ENCODE measurements around the gene RELL2.

DNA sequence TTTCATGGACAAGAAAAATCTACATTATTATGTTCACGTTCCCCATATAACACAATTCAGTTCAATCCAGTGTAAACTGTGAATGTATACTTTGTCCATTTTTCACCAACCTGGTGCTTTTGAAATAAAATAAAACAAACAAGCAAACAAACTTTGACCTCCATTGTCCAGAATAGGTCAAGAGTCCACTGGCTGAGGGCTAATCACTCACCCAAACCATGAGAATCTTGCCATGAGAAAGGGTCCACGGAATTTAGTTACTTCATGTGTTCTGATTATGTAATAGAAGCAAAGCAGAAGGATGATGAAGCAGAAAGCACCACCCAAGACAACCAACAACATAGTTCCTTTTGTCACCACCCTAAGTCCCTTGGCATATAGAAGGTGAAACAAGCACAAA lies 46.7 kb upstream of the RELL2 start:
- TF ChIP-seq POLR2AphosphoS5 (IDR thresholded peaks at IDR 0.05; ENCODE audit: low read depth, low read length) (no peak), SIN3A (IDR thresholded peaks at IDR 0.05; ENCODE audit: borderline replicate concordance, insufficient read depth, low read length) (no peak), TAF1 (IDR thresholded peaks at IDR 0.05; ENCODE audit: borderline replicate concordance, insufficient read depth, low read length) (no peak)
- TF ChIP-seq, protein P1, sequence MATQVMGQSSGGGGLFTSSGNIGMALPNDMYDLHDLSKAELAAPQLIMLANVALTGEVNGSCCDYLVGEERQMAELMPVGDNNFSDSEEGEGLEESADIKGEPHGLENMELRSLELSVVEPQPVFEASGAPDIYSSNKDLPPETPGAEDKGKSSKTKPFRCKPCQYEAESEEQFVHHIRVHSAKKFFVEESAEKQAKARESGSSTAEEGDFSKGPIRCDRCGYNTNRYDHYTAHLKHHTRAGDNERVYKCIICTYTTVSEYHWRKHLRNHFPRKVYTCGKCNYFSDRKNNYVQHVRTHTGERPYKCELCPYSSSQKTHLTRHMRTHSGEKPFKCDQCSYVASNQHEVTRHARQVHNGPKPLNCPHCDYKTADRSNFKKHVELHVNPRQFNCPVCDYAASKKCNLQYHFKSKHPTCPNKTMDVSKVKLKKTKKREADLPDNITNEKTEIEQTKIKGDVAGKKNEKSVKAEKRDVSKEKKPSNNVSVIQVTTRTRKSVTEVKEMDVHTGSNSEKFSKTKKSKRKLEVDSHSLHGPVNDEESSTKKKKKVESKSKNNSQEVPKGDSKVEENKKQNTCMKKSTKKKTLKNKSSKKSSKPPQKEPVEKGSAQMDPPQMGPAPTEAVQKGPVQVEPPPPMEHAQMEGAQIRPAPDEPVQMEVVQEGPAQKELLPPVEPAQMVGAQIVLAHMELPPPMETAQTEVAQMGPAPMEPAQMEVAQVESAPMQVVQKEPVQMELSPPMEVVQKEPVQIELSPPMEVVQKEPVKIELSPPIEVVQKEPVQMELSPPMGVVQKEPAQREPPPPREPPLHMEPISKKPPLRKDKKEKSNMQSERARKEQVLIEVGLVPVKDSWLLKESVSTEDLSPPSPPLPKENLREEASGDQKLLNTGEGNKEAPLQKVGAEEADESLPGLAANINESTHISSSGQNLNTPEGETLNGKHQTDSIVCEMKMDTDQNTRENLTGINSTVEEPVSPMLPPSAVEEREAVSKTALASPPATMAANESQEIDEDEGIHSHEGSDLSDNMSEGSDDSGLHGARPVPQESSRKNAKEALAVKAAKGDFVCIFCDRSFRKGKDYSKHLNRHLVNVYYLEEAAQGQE (IDR thresholded peaks at IDR 0.05; ENCODE audit: insufficient read depth in 1 of 2, low read depth in 2 of 2, low read length in 2 of 2), result no peak

Measured in PFSK-1 (cell line).